ENCODE measurements around the gene YJEFN3. TPM values are rescaled to one million over a fixed set of nuclear protein-coding genes. Genes with fewer than 3 reads are reported as not detected.
A peak's percentile ranks its signal among the peaks of the same experiment; 100 is the strongest.

YJEFN3 gene
- total and polyA plus RNA-seq, 2 donors from 2014 or later: 3.1 to 3.7 TPM

- H3K36me3 ChIP-seq (ENCODE audit: control insufficient read depth in 2 of 3, insufficient read depth in 3 of 3, low read length in 3 of 3): peaks cover 0 to 3% (median 0%) of the 10 kb centered on the region in 3 donors
- H3K9me3 ChIP-seq (ENCODE audit: control insufficient read depth in 2 of 3, insufficient read depth in 1 of 3, low read length in 3 of 3): no peaks in the 10 kb centered on the region
- H3K27ac ChIP-seq (ENCODE audit: low read depth in 2 of 2, low read length in 2 of 2): no peak overlapping the region
- DNase-seq (no peak), FAIRE-seq (no peak)
- no peak for TF ChIP-seq CTCF (IDR thresholded peaks at IDR 0.05; ENCODE audit: borderline replicate concordance, extremely low read depth, insufficient read depth)
- no peaks in the 10 kb centered on the region for H3K27me3 ChIP-seq (ENCODE audit: control insufficient read depth, insufficient read depth, low read length)
- intact Hi-C loops (cut with DNase I): loop anchor here (5.0 to 10.0 kb wide), 2 partner anchors 111 to 434 kb away; partner anchors contain the start of gene GMIP
- peaks cover 0 to 2% (median 0%) of the 10 kb centered on the region in 3 donors for H3K4me1 ChIP-seq (ENCODE audit: control insufficient read depth in 2 of 3, insufficient read depth in 2 of 3, low read depth in 1 of 3, low read length in 3 of 3)
- H3K9ac ChIP-seq (ENCODE audit: low read length in 3 of 3): no peak overlapping the region
- no peak overlapping the region for H3K4me3 ChIP-seq (ENCODE audit: low read length in 3 of 3)
Measured at GRCh38 chr19:19530889-19531288, 2.2 kb downstream of the YJEFN3 start.

DNA sequence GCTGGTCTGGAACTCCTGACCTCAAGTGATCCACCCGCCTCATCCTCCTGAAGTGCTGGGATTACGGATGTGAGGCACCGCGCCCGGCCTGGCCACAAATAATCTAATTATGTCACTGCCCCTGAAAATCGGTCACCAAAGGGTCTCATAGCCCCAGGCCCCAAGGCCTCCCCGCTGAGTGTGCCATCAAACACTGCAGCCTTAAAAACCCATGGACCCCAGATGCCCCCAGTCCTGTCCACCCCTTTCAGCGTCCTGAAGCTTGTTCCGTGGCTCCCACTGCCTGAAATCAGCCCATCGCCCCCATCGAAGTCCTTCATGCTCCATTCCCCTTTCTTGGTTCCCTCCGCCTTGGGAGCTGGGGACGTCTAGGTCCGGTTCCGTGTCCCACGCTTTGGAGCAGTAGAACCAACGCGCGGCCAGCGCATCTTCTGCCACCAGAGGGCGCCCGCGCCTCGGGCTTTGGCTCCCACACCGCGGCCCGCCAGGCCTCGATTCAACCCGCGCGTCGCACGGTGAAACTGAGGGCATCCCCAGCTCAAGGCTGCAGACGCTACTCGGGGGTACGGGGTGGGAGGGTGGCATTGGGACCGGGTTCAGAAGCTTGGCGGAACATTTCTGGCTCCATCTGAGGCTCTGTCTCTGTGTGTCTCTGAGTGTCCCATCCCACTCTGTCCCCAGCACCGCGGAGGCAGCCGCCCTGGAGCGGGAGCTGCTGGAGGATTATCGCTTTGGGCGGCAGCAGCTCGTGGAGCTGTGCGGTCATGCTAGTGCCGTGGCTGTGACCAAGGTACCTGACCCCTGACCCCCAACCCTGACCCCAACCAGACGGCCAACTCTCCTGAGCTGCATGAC is 3.5 kb downstream of the YJEFN3 start:
- peak; percentile 96 for TF ChIP-seq CTCF (IDR thresholded peaks at IDR 0.05; ENCODE audit: borderline replicate concordance, extremely low read depth, insufficient read depth)
- DNase-seq (peak; percentile 68 to 92 (median 86)), FAIRE-seq (no peak)

GRCh38 chr19:19532806-19533701 is 4.3 kb downstream of the YJEFN3 start:
- H3K4me1 ChIP-seq (ENCODE audit: control insufficient read depth in 2 of 3, insufficient read depth in 2 of 3, low read depth in 1 of 3, low read length in 3 of 3): peaks cover 0 to 4% (median 0%) of the 10 kb centered on the region in 3 donors
- no peak overlapping the region for H3K9ac ChIP-seq (ENCODE audit: low read length in 3 of 3)
- no peaks in the 10 kb centered on the region for H3K9me3 ChIP-seq (ENCODE audit: control insufficient read depth in 2 of 3, insufficient read depth in 1 of 3, low read length in 3 of 3)
- no peak overlapping the region for H3K4me3 ChIP-seq (ENCODE audit: low read length in 3 of 3)
- DNase-seq: peak in 1 of 5 donors; percentile 57
- H3K27ac ChIP-seq (ENCODE audit: low read depth in 2 of 2, low read length in 2 of 2): no peak overlapping the region
- peaks cover 2% of the 10 kb centered on the region for H3K27me3 ChIP-seq (ENCODE audit: control insufficient read depth, insufficient read depth, low read length)
- no peak for FAIRE-seq
- intact Hi-C loops (cut with DNase I): loop anchor here (5.0 to 10.0 kb wide), 2 partner anchors 109 to 432 kb away; partner anchors contain the start of gene GMIP
- no peak for TF ChIP-seq CTCF (IDR thresholded peaks at IDR 0.05; ENCODE audit: borderline replicate concordance, extremely low read depth, insufficient read depth)
- H3K36me3 ChIP-seq (ENCODE audit: control insufficient read depth in 2 of 3, insufficient read depth in 3 of 3, low read length in 3 of 3): peaks cover 0 to 3% (median 0%) of the 10 kb centered on the region in 3 donors

More for the DNA sequence above, 3.5 kb downstream of the YJEFN3 start:
- H3K27ac ChIP-seq (ENCODE audit: low read depth in 2 of 2, low read length in 2 of 2): no peak overlapping the region
- peaks cover 0 to 2% (median 0%) of the 10 kb centered on the region in 3 donors for H3K4me1 ChIP-seq (ENCODE audit: control insufficient read depth in 2 of 3, insufficient read depth in 2 of 3, low read depth in 1 of 3, low read length in 3 of 3)
- no peak overlapping the region for H3K9ac ChIP-seq (ENCODE audit: low read length in 3 of 3)
- H3K9me3 ChIP-seq (ENCODE audit: control insufficient read depth in 2 of 3, insufficient read depth in 1 of 3, low read length in 3 of 3): no peaks in the 10 kb centered on the region
- peaks cover 0 to 3% (median 0%) of the 10 kb centered on the region in 3 donors for H3K36me3 ChIP-seq (ENCODE audit: control insufficient read depth in 2 of 3, insufficient read depth in 3 of 3, low read length in 3 of 3)
- no peaks in the 10 kb centered on the region for H3K27me3 ChIP-seq (ENCODE audit: control insufficient read depth, insufficient read depth, low read length)
- H3K4me3 ChIP-seq (ENCODE audit: low read length in 3 of 3): no peak overlapping the region
- intact Hi-C loops (cut with DNase I): loop anchor here (5.0 to 10.0 kb wide), 2 partner anchors 110 to 433 kb away; partner anchors contain the start of gene GMIP
